ENCODE results near the gene RNFT2. TPM values are rescaled to one million over a fixed set of nuclear protein-coding genes. Genes with fewer than 3 reads are reported as not detected.
A peak's percentile ranks its signal among the peaks of the same experiment; 100 is the strongest.

Gene RNFT2
- total RNA-seq, 1 experiment from 2014 or later, result 29.5 TPM

DNA sequence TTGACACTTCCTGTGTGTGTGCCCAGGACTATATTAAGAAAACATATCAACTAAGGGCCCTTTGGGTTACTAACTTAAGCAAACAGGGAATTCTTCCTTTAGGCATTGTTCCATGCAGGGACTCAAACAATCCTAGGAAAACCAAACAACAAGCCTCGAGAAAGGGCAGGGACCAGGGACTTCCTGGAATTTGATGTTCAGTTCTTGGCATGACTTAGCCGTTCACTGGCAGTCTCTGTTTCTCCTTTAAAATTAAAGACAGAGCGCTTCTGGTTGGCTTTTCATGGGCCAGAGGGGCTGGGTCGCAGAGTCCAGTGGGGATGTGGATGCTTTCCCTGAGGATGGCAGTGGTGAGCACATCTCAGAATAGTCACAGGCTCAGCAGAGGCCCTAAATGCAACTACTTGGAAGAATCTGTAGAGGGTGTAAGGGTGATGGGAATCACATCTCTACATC, 35.2 kb downstream of the RNFT2 start:
- no peak overlapping the region for H3K27ac Mint-ChIP-seq
- Histone ChIP-seq H3K9me3 (ENCODE audit: control insufficient read depth, low read depth, low read length) (no peaks in the 10 kb centered on the region), H3K18ac (ENCODE audit: insufficient read length, low read depth, low read length) (no peak overlapping the region), H3K4me2 (ENCODE audit: insufficient read depth, insufficient read length, low read length) (no peak overlapping the region), H4K5ac (ENCODE audit: insufficient read length, low read depth, low read length) (no peak overlapping the region), H2BK120ac (ENCODE audit: low read depth, low read length, poor library complexity, severe bottlenecking) (no peak overlapping the region), H3K27me3 (ENCODE audit: insufficient read depth, low read length) (no peaks in the 10 kb centered on the region), H2AFZ (ENCODE audit: low read length) (no peak overlapping the region), H4K20me1 (ENCODE audit: control insufficient read depth, insufficient read depth, insufficient read length) (no peaks in the 10 kb centered on the region), H4K91ac (ENCODE audit: insufficient read length, low read depth, low read length) (no peak overlapping the region), H3K4ac (ENCODE audit: low read depth, low read length) (no peak overlapping the region), H3K56ac (ENCODE audit: insufficient read length, low read depth, low read length) (no peak overlapping the region), H3K27ac (ENCODE audit: insufficient read length, low read depth, low read length) (no peak overlapping the region), H2BK20ac (ENCODE audit: low read depth, low read length, poor library complexity, severe bottlenecking) (no peak overlapping the region), H3T11ph (ENCODE audit: low read length) (no peak overlapping the region), H3K14ac (ENCODE audit: insufficient read depth, low read length) (no peak overlapping the region), H3K9ac (ENCODE audit: extremely low read depth, insufficient read length, low read length) (no peak overlapping the region), H3K23ac (ENCODE audit: insufficient read length, low read depth, low read length) (no peak overlapping the region), H2BK15ac (ENCODE audit: low read depth, low read length) (no peak overlapping the region), H2BK5ac (ENCODE audit: insufficient read length, low read length) (no peak overlapping the region), H2AK5ac (ENCODE audit: insufficient read length, low read length) (no peak overlapping the region), H4K8ac (replicated peaks; ENCODE audit: insufficient read length, low read depth, low read length) (no peak overlapping the region), H3K23me2 (ENCODE audit: insufficient read length, low read depth, low read length, poor library complexity, severe bottlenecking) (no peaks in the 10 kb centered on the region), H3K79me2 (ENCODE audit: insufficient read depth, low read length) (no peaks in the 10 kb centered on the region), H3K79me1 (ENCODE audit: insufficient read depth, low read depth, low read length, poor library complexity, severe bottlenecking) (no peaks in the 10 kb centered on the region), H3K4me1 (ENCODE audit: insufficient read depth, low read length) (no peaks in the 10 kb centered on the region), H2BK12ac (ENCODE audit: insufficient read length, low read depth, low read length) (no peak overlapping the region)
- no peak overlapping the region for H3K4me3 Mint-ChIP-seq
- H3K4me1 Mint-ChIP-seq, result peaks cover 5 to 7% of the 10 kb centered on the region in 2 experiments; a peak in 3 of 4 replicates
- H3K36me3 Mint-ChIP-seq (ENCODE audit: insufficient read depth in 1 of 3, low read depth in 3 of 3), result peaks cover 0 to 24% (median 21%) of the 10 kb centered on the region in 3 experiments; a peak in 6 of 7 replicates
- TF ChIP-seq, protein P1, sequence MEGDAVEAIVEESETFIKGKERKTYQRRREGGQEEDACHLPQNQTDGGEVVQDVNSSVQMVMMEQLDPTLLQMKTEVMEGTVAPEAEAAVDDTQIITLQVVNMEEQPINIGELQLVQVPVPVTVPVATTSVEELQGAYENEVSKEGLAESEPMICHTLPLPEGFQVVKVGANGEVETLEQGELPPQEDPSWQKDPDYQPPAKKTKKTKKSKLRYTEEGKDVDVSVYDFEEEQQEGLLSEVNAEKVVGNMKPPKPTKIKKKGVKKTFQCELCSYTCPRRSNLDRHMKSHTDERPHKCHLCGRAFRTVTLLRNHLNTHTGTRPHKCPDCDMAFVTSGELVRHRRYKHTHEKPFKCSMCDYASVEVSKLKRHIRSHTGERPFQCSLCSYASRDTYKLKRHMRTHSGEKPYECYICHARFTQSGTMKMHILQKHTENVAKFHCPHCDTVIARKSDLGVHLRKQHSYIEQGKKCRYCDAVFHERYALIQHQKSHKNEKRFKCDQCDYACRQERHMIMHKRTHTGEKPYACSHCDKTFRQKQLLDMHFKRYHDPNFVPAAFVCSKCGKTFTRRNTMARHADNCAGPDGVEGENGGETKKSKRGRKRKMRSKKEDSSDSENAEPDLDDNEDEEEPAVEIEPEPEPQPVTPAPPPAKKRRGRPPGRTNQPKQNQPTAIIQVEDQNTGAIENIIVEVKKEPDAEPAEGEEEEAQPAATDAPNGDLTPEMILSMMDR (conservative IDR thresholded peaks at IDR 0.05), result peak; percentile 53
- H3K9me3 Mint-ChIP-seq, result no peaks in the 10 kb centered on the region
- no CpG with 5 or more reads among the region's 4 CpGs for WGBS (ENCODE audit: extremely low coverage, insufficient read length, low lambda C conversion rate)
- peak; percentile 55 for DNase-seq
- no peaks in the 10 kb centered on the region for H3K27me3 Mint-ChIP-seq (ENCODE audit: low read depth)

All from H9 (cell line).